Peyer's patch (tissue), 4 donors: ENCODE results near the gene C5orf52. TPM values are rescaled to one million over a fixed set of nuclear protein-coding genes. Genes with fewer than 3 reads are reported as not detected.
A peak's percentile ranks its signal among the peaks of the same experiment; 100 is the strongest.

Experiments used
- DNase-seq, 3 donors: peaks; one replicate each; pipeline ENCODE4 v3.0.0-alpha.2; 2017 to 2019
- H3K27ac ChIP-seq, 4 donors: fragments of 200-600 bp; sonication (generic); one replicate each; pipeline ENCODE4 v1.5.1; 2016 to 2019
- H3K27me3 ChIP-seq, 2 donors: fragments of 200-600 bp; sonication (generic); one replicate each; pipeline ENCODE4 v1.5.1; 2019
- H3K36me3 ChIP-seq, 3 donors: fragments of 200-600 bp; sonication (generic); one replicate each; pipeline ENCODE4 v1.5.1; 2016 to 2019
- H3K4me1 ChIP-seq, 4 donors: fragments of 200-600 bp; sonication (generic); one replicate each; pipeline ENCODE4 v1.5.1; 2016 to 2019
- H3K4me3 ChIP-seq, 4 donors: fragments of 200-600 bp; sonication (generic); 1 replicate in 3 of 4; 2 replicates in 1 of 4; pipeline ENCODE4 v1.5.1; 2016 to 2019; ENCODE audit warnings: mild to moderate bottlenecking in 1 of 4
- H3K9me3 ChIP-seq, 4 donors: fragments of 200-600 bp; sonication (generic); one replicate each; pipeline ENCODE4 v1.5.1; 2016 to 2019; ENCODE audit warnings: mild to moderate bottlenecking in 1 of 4
- POLR2A ChIP-seq, 2 donors: fragments of 450-650 bp; IDR thresholded peaks; one replicate each; pipeline ENCODE4 v1.5.1; 2017; ENCODE audit warnings: antibody characterized with exemption in 2 of 2, mild to moderate bottlenecking in 2 of 2, moderate library complexity in 2 of 2
- total RNA-seq, 4 donors: library from RNA; depleted of rRNA; stranded (reverse); fragments of >200 nt; gene quantifications; one replicate each; pipeline ENCODE4 v1.1.0, GENCODE V29; 2016
- TF ChIP-seq, protein P1 (sequence below), 6 experiments: fragments of 450-650 bp in 4 of 6; fragments of 200-600 bp in 2 of 6; sonication (generic) in 1 of 6; IDR thresholded peaks; one replicate each; pipeline ENCODE4 v1.5.1; 2017 to 2019; ENCODE audit warnings: antibody characterized with exemption in 6 of 6, mild to moderate bottlenecking in 3 of 6, moderate library complexity in 1 of 6

Gene C5orf52
- 1 to 10 TPM in 1 of 4 donors, not detected in 3; 1.7 TPM for total RNA-seq

DNA sequence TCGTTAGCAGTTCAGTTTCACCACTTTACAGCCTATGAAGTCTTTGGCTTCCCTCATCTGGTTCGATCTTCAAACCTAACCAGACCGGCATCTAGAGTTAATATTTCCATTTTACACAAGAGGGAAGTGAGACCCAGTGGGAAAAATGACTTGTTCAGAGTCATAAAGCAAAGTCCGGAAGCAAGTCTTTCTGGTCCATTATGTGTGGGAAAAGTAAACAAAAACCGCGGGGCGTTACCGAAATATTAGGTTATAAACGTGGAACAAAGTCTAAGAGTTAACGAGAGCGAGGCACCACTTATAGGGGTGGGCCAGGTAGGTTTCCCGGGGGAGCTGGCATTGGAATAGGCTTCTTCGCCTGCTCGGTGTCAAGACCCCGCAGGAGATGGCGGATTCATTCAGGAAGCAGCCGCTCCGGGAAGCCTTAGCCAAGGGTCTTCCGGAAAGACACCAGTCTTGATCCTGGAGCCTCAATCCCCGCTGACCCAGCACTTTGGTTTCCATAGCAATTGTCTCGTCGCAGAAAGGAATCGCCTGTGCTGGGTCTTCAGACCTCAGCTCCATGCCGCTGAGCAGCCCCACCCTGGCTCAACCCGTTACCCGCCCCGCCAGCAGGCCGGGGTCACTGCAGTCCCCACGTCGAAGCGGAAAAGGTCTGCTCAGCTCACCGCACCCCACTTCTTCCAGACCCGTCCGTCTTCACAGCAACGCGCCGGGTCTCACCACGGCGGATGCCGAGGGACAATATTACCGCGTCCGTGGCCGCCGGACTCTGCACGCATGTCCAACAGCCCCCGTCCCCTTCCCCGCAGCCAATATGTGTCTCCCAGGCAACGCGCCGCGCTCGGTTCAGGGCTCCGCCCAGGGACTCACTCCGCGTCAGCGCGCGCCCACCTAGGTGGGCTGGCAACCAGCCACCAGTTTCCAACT is at the start of gene C5orf52:
Gene C5orf52, plus strand, starts transcription at position 872 of the 930 bp plus-strand sequence. CDS start 82 bp downstream, outside the sequence.
- H3K9me3 ChIP-seq: no peaks in the 10 kb centered on the region
- peak within 1 kb of the TSS; percentile 27 to 86 (median 66) for H3K27ac ChIP-seq
- H3K4me1 ChIP-seq: peaks cover 0 to 8% (median 0%) of the 10 kb centered on the region in 4 donors
- H3K27me3 ChIP-seq: no peaks in the 10 kb centered on the region
- no peaks in the 10 kb centered on the region for H3K36me3 ChIP-seq
- TF ChIP-seq, protein P1, sequence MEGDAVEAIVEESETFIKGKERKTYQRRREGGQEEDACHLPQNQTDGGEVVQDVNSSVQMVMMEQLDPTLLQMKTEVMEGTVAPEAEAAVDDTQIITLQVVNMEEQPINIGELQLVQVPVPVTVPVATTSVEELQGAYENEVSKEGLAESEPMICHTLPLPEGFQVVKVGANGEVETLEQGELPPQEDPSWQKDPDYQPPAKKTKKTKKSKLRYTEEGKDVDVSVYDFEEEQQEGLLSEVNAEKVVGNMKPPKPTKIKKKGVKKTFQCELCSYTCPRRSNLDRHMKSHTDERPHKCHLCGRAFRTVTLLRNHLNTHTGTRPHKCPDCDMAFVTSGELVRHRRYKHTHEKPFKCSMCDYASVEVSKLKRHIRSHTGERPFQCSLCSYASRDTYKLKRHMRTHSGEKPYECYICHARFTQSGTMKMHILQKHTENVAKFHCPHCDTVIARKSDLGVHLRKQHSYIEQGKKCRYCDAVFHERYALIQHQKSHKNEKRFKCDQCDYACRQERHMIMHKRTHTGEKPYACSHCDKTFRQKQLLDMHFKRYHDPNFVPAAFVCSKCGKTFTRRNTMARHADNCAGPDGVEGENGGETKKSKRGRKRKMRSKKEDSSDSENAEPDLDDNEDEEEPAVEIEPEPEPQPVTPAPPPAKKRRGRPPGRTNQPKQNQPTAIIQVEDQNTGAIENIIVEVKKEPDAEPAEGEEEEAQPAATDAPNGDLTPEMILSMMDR (IDR thresholded peaks at IDR 0.05): peak in 1 of 6 experiments; percentile 22
- TF ChIP-seq POLR2A (IDR thresholded peaks at IDR 0.05): peak; percentile 28 to 80
- peak within 1 kb of the TSS; percentile 52 to 79 (median 57) for H3K4me3 ChIP-seq
- DNase-seq: peak; percentile 28 to 77 (median 77)

GRCh38 chr5:157624144-157624543 is 47.2 kb upstream of the C5orf52 start:
- no peak for DNase-seq
- H3K36me3 ChIP-seq: no peaks in the 10 kb centered on the region
- no peak overlapping the region for H3K27ac ChIP-seq
- H3K4me1 ChIP-seq: no peaks in the 10 kb centered on the region
- no peaks in the 10 kb centered on the region for H3K27me3 ChIP-seq
- H3K9me3 ChIP-seq: no peaks in the 10 kb centered on the region
- TF ChIP-seq POLR2A (IDR thresholded peaks at IDR 0.05): no peak
- TF ChIP-seq, protein P1 (IDR thresholded peaks at IDR 0.05): no peak
- H3K4me3 ChIP-seq: no peak overlapping the region

DNA sequence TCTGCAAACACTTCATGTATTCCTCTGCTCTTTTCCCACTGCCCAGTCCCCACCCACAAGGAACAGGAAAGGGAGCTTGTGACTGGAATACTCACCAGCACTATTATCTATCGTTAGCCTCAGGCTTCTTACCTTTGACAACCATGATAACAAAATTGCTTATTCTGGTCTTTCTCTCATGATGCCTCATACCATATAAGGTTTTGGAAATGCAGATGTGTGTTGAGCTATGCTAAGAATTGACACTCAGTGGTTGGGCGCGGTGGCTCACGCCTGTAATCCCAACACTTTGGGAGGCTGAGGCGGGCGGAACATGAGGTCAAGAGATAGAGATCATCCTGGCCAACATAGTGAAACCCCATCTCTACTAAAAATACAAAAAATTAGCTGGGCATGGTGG is 44.5 kb upstream of the C5orf52 start:
- DNase-seq: no peak
- Histone ChIP-seq H3K9me3 (no peaks in the 10 kb centered on the region), H3K36me3 (no peaks in the 10 kb centered on the region), H3K4me1 (no peaks in the 10 kb centered on the region), H3K27me3 (no peaks in the 10 kb centered on the region), H3K4me3 (no peak overlapping the region), H3K27ac (no peak overlapping the region)
- no peak for TF ChIP-seq POLR2A (IDR thresholded peaks at IDR 0.05)
- TF ChIP-seq, protein P1 (IDR thresholded peaks at IDR 0.05): no peak

DNA sequence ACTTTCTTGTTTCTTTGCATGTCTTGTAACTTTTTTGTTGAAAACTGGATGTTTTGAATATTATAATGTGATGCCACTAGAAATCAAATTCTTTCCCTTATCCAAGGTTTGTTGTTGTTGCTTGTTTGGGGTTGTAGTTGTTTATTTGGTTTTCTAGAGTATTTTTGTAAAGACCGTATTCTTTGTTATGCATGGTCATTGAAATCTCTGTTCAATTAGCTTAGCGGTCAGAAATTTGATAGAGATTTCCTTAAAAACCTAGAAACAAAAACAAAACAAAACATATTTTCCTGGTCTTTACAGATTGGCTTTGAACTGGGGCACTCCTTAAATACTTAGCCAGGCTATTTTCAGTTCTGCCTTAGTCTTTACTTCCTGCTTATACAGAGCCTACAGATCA is 41.0 kb upstream of the C5orf52 start:
- no peaks in the 10 kb centered on the region for H3K4me1 ChIP-seq
- H3K27me3 ChIP-seq: no peaks in the 10 kb centered on the region
- TF ChIP-seq, protein P1 (IDR thresholded peaks at IDR 0.05): no peak
- TF ChIP-seq POLR2A (IDR thresholded peaks at IDR 0.05): no peak
- no peak overlapping the region for H3K4me3 ChIP-seq
- DNase-seq: no peak
- H3K9me3 ChIP-seq: no peaks in the 10 kb centered on the region
- H3K27ac ChIP-seq: no peak overlapping the region
- H3K36me3 ChIP-seq: no peaks in the 10 kb centered on the region

GRCh38 chr5:157640406-157641066 is 30.8 kb upstream of the C5orf52 start:
- no peak for DNase-seq
- no peaks in the 10 kb centered on the region for H3K9me3 ChIP-seq
- no peak for TF ChIP-seq POLR2A (IDR thresholded peaks at IDR 0.05)
- TF ChIP-seq, protein P1 (IDR thresholded peaks at IDR 0.05): no peak
- H3K4me1 ChIP-seq: no peaks in the 10 kb centered on the region
- no peaks in the 10 kb centered on the region for H3K36me3 ChIP-seq
- no peaks in the 10 kb centered on the region for H3K27me3 ChIP-seq
- no peak overlapping the region for H3K4me3 ChIP-seq
- H3K27ac ChIP-seq: no peak overlapping the region
